Loucy (cell line): ENCODE results near the gene GPR146.

Source experiments
- CTCF ChIP-seq: fragments of 200-600 bp; sonication (generic); conservative IDR thresholded peaks from 2 replicates; pipeline ENCODE4 v1.5.1; 2014; ENCODE audit warnings: mild to moderate bottlenecking, antibody characterized with exemption, low read length
- EZH2phosphoT487 ChIP-seq: fragments of 200-600 bp; IDR thresholded peaks from 2 replicates; pipeline ENCODE4 v1.6.1; 2018; ENCODE audit warnings: antibody characterized with exemption, mild to moderate bottlenecking, moderate library complexity, borderline replicate concordance

GRCh38 chr7:1092161-1092632 is 47.9 kb downstream of the GPR146 start:
- TF ChIP-seq CTCF (no peak), EZH2phosphoT487 (no peak)
